Gastrocnemius medialis (tissue), 4 donors: Measurements from ENCODE around the gene GPHN. TPM values are rescaled to one million over a fixed set of nuclear protein-coding genes. Genes with fewer than 3 reads are reported as not detected.

Experiments
- ATAC-seq, 2 donors: fragments of 150-250 bp; one replicate each; pipeline ENCODE4 v1.9.1; 2016
- DNase-seq, 2 donors: peaks; one replicate each; pipeline ENCODE4 v3.0.0-alpha.2; 2019
- H3K27ac ChIP-seq, 4 donors: fragments of 200-600 bp; sonication (generic); 1 replicate in 1 of 4; 2 replicates in 3 of 4; pipeline ENCODE4 v1.5.1; 2016 to 2018; ENCODE audit warnings: mild to moderate bottlenecking in 2 of 4, moderate library complexity in 1 of 4
- H3K27me3 ChIP-seq, 3 donors: fragments of 200-600 bp; sonication (generic) in 2 of 3; 1 replicate in 1 of 3; 2 replicates in 2 of 3; pipeline versions ENCODE4 v1.5.1 to v1.6.0; 2016 to 2019; ENCODE audit warnings: mild to moderate bottlenecking in 1 of 3, moderate library complexity in 1 of 3
- H3K36me3 ChIP-seq, 2 donors: fragments of 200-600 bp; sonication (generic) in 1 of 2; one replicate each; pipeline ENCODE4 v1.5.1; 2017 to 2018
- H3K4me1 ChIP-seq, 2 donors: fragments of 200-600 bp; sonication (generic) in 1 of 2; one replicate each; pipeline ENCODE4 v1.5.1; 2016 to 2017; ENCODE audit warnings: mild to moderate bottlenecking in 2 of 2
- H3K4me3 ChIP-seq, 4 donors: fragments of 200-600 bp; sonication (generic) in 3 of 4; 1 replicate in 1 of 4; 2 replicates in 3 of 4; pipeline ENCODE4 v1.5.1; 2016 to 2019; ENCODE audit warnings: mild to moderate bottlenecking in 2 of 4
- H3K9me3 ChIP-seq, 3 donors: fragments of 200-600 bp; sonication (generic) in 2 of 3; 1 replicate in 1 of 3; 2 replicates in 2 of 3; pipeline ENCODE4 v1.5.1; 2016 to 2019
- CTCF ChIP-seq, 5 experiments: fragments of 450-650 bp in 3 of 5; fragments of 200-600 bp in 2 of 5; sonication (generic) in 2 of 5; IDR thresholded peaks in 4 of 5; conservative IDR thresholded peaks in 1 of 5; 1 replicate in 4 of 5; 2 replicates in 1 of 5; pipeline ENCODE4 v1.5.1; 2016 to 2019; ENCODE audit warnings: antibody characterized with exemption in 5 of 5, mild to moderate bottlenecking in 3 of 5, moderate library complexity in 3 of 5
- POLR2A ChIP-seq, 2 donors: fragments of 450-650 bp; IDR thresholded peaks; one replicate each; pipeline ENCODE4 v1.6.1; 2017; ENCODE audit warnings: antibody characterized with exemption in 2 of 2, mild to moderate bottlenecking in 2 of 2, moderate library complexity in 2 of 2
- in situ Hi-C, 4 donors: fragments of 200-750 bp; cut with MboI; loops; one replicate each; pipeline versions ENCODE4 v1.15.0 to v1.8.0; 2017; ENCODE audit warnings: low sequenced_read_pairs in 4 of 4
- intact Hi-C: fragments of 100-400 bp; cut with DNase I; formaldehyde crosslinking; loops from one replicate; pipeline ENCODE4 v1.15.1; 2023; ENCODE audit warnings: low total_unique reads
- total RNA-seq, 4 donors: library from RNA; depleted of rRNA; stranded (reverse); fragments of >200 nt; gene quantifications; one replicate each; pipeline versions ENCODE4 v1.1.0 to v1.2.3, GENCODE V29; 2016

The GPHN gene
- total RNA-seq, 4 donors from 2014 or later, result 10.3 to 33.3 (median 23.5) TPM

DNA sequence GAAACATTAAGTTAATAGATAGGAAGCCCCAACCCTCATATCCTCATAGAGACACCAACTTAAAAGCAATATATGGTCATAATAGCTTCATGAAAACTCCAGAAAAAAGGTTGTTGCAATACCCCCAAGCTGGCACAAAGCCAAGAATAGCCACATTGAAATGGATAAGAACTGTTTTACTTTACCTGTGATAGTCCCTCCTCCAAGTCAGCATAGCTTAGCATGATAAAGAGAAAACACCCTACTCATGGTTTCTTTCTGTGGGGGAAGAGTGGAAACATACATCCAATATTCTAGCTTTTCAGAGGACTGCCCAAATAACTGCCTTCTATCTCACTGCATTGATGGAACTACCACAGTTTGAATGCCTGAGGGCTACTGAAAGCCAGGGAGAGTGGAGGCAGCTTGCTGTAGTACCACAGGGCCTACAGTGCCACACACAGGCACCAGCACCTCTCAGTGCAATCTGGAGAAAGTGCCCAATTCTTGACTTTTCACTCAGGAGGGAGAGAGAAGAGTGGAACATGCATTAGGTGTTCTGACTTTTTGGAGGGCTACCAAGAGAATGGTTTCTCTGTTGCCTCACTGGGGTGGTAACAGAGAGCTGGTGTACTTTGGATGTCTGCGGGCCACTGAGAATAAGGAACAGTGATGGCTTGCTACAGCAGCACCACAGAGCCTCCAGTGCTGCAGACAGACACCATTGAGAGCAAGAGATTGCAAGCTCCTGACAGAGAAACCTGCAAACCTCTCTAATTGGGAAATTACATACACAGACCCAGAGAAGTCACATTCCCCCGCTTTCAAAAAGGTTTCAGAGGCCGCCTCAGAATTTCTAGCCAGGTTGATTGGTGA, 524.2 kb downstream of the GPHN start:
- TF ChIP-seq POLR2A (IDR thresholded peaks at IDR 0.05) (no peak), CTCF (IDR thresholded peaks at IDR 0.05 in 4 of 5, conservative IDR thresholded peaks at IDR 0.05 in 1 of 5) (no peak)
- in situ Hi-C loops, result no loop called here
- ATAC-seq (no peak), DNase-seq (no peak)
- H3K27me3 ChIP-seq, result no peaks in the 10 kb centered on the region
- intact Hi-C loops, result no loop called here
- H3K27ac ChIP-seq, result no peak overlapping the region
- no peaks in the 10 kb centered on the region for H3K4me1 ChIP-seq
- H3K36me3 ChIP-seq, result no peaks in the 10 kb centered on the region
- H3K9me3 ChIP-seq, result no peaks in the 10 kb centered on the region
- H3K4me3 ChIP-seq, result no peak overlapping the region

DNA sequence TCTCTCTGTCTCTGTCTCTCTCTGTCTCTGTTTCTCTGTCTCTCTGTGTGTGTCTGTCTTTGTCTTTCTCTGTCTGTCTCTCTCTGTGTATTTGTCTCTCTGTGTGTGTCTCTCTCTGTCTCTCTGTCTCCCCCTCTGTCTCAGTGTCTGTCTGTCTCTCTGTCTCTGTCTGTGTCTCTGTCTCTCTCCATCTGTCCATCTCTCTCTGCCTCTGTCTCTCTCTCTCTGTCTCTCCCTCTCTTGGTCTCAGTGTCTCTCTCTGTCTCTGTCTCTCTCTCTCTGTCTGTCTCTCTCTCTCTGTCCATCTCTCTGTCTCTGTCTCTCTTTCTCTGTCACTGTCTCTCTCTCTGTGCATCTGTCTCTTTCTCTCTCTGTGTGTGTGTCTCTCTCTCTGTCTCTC, 537.5 kb downstream of the GPHN start:
- DNase-seq, result no peak
- H3K27ac ChIP-seq, result no peak overlapping the region
- H3K9me3 ChIP-seq, result no peaks in the 10 kb centered on the region
- TF ChIP-seq POLR2A (IDR thresholded peaks at IDR 0.05) (no peak), CTCF (IDR thresholded peaks at IDR 0.05 in 4 of 5, conservative IDR thresholded peaks at IDR 0.05 in 1 of 5) (no peak)
- H3K4me3 ChIP-seq, result no peak overlapping the region
- H3K36me3 ChIP-seq, result no peaks in the 10 kb centered on the region
- no peaks in the 10 kb centered on the region for H3K27me3 ChIP-seq
- intact Hi-C loops (no loop called here), in situ Hi-C loops (no loop called here)
- no peaks in the 10 kb centered on the region for H3K4me1 ChIP-seq
- no peak for ATAC-seq

DNA sequence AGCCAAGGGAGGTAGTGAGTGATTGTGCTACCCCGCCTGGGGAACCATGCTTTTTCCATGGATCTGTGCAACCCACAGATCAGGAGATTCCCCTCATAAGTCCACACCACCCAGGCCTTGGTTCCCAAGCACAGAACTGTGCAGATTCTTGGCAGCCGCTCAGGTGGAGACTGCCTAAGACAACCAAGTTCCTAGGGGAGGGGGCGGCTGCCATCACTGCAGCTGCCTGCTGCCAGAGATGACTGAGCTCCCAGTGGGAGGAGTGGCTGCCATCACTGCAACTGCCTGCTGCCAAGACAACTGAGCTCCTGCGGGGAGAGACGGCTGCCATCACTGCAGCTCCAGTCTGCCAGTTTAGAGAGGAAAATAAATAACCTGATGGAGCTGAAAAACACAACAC, 542.9 kb downstream of the GPHN start:
- TF ChIP-seq POLR2A (IDR thresholded peaks at IDR 0.05) (no peak), CTCF (IDR thresholded peaks at IDR 0.05 in 4 of 5, conservative IDR thresholded peaks at IDR 0.05 in 1 of 5) (no peak)
- Histone ChIP-seq H3K9me3 (no peaks in the 10 kb centered on the region), H3K27me3 (no peaks in the 10 kb centered on the region), H3K36me3 (no peaks in the 10 kb centered on the region), H3K27ac (no peak overlapping the region), H3K4me3 (no peak overlapping the region), H3K4me1 (no peaks in the 10 kb centered on the region)
- DNase-seq (no peak), ATAC-seq (no peak)
- in situ Hi-C loops (no loop called here), intact Hi-C loops (no loop called here)

DNA sequence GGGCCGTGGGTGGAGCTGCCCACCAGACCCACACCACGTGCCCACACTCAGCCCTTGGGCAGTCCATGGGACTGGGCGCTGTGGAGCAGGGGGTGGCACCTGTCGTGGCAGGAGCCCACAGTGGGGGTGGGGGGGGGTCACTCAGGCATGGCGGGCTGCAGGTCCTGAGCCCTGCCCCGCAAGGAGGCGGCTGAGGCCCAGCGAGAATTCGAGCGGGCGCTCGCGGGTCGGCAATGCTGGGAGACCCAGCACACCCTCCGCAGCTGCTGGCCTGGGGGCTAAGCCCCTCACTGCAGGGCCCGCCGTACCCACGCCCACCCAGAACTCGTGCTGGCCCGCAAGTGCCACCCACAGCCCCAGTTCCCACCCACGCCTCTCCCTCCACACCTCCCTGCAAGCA, 548.7 kb downstream of the GPHN start:
- Histone ChIP-seq H3K9me3 (no peaks in the 10 kb centered on the region), H3K36me3 (peaks cover 0 to 12% of the 10 kb centered on the region in 2 donors), H3K4me3 (no peak overlapping the region), H3K4me1 (no peaks in the 10 kb centered on the region), H3K27ac (no peak overlapping the region), H3K27me3 (no peaks in the 10 kb centered on the region)
- ATAC-seq, result no peak
- TF ChIP-seq POLR2A (IDR thresholded peaks at IDR 0.05), result no peak
- TF ChIP-seq CTCF (IDR thresholded peaks at IDR 0.05 in 4 of 5, conservative IDR thresholded peaks at IDR 0.05 in 1 of 5), result no peak
- DNase-seq, result no peak
- intact Hi-C loops, result no loop called here
- in situ Hi-C loops, result no loop called here
